GM18511 (cell line): Measurements from ENCODE around the gene CIRBP.

ENCODE experiments used
- ATAC-seq: cut with Tn5 transposase; IDR thresholded peaks from one replicate; pipeline ENCODE4 v1.9.1; 2021; ENCODE audit warnings: mild to moderate bottlenecking, moderate library complexity; ENCODE audit not compliant: unreplicated experiment

CIRBP gene

DNA sequence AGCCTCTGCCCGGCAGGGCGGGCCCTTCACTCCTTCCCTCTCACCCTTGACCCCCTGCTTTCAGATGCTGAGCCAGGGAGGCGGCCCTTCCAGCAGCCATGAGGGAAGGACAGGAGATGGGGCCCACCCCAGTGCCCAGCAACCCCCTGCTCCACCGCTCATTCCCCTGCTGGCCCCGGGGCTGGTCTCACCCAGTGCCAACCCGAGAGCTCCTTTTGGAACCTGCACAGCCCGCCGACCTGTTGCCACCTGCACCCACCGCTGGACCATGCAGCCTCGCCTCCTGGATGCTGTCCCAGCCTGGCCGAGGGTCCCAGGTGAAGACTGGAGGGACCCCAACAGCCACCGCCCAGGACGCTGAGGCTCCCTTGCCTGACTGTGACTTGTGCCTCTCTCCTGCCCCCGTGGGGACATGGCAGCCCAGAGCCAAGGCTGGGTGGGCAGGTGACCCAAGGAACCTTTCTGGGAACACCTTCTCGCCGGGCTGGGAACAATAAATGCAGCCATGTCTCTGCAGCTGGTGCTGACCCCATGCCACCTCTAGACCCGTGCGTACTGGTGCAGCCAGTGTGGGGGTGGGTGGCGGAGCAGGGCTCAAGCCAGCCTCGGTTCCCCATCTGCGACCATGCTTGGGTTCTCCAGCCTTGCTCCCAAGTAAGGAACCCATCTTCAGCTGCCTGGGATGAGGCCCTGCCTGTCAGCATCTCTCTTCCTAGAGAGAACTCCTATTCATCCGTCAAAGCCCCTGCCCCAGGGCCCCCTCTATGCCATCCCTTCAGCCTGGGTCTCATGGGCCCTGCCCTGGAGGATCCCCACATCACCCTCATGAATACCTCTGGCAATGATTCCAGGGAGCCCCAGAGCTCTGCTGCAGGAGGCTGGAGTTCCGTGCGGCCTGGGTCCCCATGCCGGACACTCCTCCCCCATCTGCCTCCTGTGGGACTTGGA, 9.9 kb downstream of the CIRBP start:
- ATAC-seq: no peak

DNA sequence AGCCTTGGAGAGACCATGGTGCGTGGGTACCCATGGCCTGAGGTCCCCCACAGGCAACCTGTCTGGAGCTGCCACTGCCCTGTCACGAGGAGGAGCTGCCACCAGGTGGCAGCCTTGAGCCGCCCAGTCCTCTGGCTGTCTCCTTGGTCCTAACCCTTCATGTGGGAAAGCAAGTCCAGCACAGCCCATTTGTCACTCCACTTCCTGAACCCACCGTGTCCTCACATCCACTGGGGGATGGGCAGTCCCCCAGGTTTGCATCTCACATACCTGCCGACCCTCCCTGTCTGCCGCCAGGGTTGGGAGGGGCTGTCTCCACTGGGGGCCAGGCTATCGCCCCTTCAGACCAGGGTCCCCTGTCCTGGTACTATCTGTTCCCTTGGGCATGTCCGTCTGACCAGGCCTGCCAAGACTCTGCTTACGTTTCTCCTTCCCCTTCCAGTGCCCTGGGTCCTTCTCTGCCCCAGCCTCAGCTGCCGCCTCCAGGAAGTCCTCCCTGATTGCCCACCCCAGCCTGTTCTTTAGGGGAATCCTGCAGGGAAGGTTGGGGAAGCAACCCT, 10.7 kb downstream of the CIRBP start:
- no peak for ATAC-seq

DNA sequence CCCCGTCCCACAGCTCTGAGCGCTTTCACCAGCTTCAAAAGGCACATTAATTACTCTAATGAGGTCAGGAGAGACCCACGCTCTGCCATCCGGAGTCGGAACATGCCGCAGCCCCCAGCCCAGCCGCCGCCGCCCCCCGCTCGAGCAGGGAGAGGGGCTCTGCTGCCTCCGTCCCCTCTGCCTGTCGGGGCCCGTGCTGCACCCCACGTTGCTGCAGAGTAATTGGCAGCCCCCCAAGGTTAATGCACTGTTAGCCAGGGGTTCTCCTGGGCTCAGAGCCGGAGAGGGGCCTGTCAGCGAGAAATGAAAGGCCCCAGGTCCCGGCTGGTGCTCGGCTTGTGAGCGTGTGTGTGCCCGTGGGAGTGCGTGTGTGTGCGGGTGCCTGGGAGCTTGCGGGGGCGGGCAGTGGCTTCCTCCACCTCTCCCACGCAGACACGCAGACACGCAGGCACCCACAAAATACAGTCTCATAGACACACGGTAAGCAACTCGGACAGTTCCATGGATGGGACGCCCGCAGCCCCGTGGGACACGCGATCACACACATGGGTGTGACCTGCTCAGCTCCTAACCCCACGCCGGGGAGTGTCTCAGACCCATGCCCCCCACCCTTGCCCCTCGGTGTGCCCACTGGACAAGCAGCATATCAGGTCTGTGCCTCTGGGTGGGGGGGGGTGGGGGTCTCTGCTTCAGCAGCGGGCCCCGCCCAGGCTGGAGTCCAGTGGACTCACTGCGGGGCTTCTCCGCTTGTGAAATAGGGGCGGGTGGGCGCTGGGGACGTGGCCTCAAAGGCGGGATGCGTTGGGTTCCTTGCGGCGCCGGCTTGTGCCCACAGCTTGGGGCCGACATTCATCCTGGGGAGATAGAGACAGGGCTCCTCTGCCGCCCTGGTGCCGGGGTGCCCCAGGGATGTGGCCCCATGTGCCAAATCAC, 11.8 kb downstream of the CIRBP start:
- no peak for ATAC-seq

DNA sequence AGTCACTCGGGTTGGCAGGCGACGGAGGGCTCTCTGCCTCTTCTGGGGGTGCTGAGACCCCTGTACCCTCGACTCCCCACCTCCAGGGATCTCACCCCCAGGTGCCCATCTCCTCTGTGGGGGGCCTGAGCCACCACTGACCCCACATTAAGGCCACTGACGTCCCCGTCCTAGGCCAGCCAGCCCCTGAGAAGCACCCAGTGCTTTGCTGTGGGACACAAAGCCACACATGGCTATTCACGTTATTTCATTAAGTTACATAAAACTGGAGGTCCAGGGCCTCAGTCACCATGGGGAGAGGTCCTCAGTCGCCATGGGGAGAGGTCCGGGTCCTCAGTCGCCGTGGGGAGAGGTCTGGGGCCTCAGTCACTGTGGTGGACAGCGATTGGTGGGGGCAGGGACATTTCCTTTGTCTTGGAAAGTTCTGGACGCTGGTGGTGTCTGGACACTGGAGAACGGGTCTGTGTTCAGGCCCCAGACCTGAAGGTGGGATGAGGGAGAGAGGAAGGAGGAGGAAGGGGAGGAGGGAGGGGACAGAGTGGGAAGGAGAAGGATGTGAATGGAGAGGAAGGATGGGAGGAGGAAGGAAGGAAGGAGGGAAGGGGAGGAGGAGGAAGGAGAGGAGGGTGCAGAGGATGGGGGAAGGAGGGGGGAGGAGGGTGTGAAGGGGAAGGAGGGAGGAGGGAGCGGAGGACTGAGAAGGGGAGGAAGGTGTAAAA, 12.6 kb downstream of the CIRBP start:
- no peak for ATAC-seq

DNA sequence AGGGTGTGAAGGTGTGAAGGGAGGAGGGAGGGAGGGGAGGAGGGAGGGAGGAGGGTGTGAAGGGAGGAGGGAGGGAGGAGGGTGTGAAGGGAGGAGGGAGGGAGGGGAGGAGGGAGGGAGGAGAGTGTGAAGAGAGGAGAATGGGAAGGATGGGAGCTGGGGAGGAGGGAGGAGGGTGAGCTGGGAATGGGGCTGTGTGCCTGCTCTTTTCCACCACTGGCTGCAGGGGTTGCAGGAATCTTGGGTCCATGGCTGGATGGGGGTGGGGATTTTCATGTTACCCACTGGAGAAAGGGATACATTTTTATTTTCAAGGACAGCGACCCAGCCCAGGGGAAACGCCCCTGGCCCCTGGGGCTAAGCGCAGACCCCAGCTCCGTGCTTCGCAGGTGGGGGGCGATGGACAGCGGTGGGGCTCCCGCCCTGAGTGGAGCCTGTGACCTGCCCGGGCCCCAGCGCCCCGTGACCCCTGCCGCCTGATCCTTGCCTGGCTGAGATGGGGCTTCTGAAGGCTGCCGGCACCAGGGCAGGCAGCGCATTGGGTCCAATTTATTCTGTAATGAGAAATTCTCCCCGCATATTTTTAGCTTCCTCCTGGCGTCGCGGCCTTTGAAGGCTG, 13.6 kb downstream of the CIRBP start:
- ATAC-seq: no peak

DNA sequence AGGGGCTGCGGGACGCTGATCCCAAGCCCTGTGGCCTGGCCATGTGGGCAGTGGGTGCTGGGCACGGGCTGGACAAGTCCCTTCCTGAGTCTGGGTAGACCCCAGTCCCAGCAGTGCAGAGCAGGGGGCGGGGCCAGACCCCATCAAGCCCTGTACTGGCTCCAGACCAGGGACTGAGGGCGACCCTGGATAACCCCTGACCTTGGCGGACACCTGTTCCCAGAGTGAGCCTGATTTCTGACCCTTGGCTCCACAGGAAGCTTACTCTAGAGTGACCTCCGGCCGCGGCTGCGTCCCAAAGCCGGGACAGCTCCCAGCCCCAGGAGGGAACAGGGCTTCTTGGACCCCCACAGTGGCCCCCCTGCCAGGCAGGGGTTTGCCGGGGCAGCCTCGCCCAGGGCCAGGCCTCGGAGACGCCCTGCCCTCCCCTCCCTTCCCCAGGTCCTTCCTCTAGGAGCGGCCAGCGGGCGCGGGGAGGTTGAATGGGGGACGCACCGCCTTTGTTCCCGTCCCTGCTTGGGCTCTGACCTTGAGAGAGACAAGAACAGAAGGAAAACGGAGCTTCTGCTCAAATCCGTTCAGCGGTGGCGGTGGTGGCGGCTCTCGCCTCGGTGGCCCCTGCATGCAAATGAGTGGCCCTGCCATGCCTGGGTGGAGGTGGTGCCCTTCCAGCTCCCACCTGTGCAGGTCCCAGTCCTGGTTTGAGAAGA, 14.2 kb downstream of the CIRBP start:
- ATAC-seq: no peak

DNA sequence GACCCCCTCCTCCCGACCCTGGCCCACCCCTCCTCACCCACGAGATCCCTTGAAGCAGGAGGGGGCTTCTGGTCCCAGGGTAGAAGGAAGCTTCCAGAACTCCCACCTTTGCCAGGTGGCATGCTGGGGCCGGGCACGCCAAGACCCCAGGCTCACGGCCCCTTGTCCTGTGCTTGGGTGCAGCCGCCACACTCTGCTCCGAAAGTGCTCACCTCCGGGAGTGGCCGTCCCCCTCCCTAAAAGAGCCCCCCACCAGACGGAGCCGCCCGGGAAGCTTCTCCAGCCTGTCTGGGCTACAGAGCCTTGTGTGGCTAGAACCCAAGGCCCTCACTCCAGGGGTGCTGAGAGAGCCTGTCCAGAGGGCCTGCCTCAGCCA, 14.8 kb downstream of the CIRBP start:
- no peak for ATAC-seq

DNA sequence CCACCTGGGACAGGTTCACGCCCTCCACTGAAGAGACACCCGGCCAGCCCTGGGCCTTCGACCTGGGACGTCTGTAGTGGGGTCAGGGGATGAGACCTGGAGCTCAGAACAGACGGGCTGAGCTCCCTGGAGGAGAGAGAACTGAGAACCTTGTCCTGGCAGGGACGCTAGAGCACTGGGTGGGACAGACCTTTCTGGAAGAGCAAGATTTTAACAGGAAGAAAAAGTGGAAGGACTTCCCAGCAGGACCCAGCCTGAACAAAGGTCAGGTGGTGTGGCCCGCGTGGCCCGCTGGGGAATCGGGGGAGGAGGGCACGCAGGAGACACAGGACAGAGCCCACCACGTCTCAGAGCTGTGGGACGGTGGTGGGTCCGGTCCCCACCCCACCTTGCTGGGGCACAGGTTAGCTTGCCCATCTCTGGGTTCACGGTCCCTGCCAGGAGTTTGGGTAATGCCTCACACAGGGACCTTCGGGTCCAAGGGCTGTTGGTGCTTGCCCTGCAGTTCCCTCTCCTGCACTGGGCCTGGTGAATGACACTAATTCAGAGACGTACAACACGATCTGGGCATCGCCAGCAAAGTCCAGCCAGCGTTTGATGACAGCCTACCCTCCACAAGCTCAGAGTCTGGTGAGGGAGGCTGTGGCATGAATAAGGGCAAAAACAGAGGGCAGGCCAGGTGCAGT, 15.3 kb downstream of the CIRBP start:
- no peak for ATAC-seq

DNA sequence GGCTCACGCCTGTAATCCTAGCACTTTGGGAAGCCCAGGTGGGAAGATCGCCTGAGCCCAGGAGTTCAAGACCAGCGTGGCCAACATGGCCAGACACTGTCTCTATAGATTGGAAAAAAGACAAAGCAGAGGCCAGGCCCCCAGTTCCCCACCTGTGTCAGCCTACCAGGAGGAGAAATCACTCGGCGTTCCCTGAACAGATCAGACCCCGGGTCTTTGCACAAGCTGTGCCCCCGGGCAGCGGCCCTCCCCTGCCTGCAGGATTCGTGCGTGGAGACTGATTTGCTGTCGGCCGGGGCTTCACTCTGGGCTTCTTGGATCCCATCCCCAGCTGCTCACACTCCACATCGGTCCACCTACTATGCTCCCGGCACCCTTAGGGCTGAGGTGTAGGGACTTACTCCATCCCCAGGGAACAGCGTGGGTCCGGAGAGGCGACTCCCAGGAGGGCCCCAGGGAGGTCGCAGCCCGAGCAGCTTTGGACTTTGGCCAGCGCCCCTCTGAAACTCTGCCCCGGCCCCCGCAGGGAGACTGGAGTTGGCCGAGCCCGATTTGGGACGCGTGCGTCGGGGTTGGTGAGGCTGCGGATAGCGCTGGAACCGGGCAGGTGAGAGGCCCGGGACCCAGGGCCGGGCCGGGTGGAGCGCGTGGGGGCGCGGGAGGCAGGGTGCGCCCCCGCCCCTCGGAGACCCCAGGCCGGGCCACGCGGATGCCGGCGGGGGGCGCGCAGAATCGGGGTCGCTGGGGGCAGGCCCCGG, 16.0 kb downstream of the CIRBP start:
- ATAC-seq: no peak

DNA sequence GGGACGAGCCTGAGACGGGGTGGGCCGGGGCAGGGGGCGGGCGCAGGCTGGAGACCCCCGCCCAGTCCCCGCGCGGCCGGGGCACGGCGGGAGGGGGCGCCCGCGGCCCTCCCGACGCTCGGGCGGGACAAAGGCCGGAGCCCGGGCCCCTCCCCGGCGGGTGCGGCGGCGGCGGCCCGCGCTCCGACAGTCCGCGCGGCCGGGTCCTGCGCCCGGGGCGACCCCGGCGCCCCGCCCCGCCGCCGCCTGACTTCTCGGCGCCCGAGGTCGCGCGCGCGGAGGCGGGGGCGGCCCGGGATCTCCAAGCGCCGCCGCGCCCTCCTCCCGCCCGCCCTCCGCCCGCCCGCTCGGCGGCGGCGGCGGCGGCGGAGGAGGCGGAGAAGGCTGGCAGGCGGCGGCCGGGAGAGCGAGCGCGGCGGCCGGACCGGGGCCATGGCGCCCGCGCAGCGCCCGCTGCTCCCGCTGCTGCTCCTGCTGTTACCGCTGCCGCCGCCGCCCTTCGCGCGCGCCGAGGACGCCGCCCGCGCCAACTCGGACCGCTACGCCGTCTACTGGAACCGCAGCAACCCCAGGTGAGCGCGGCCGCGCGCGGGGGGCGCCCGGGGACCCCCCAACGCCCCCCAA, 16.7 kb downstream of the CIRBP start, which contains the start of gene EFNA2:
Gene EFNA2 (plus strand): TSS at position 137 of the 624 bp plus-strand sequence. CDS start 296 bp downstream, at position 433.
- no peak for ATAC-seq

DNA sequence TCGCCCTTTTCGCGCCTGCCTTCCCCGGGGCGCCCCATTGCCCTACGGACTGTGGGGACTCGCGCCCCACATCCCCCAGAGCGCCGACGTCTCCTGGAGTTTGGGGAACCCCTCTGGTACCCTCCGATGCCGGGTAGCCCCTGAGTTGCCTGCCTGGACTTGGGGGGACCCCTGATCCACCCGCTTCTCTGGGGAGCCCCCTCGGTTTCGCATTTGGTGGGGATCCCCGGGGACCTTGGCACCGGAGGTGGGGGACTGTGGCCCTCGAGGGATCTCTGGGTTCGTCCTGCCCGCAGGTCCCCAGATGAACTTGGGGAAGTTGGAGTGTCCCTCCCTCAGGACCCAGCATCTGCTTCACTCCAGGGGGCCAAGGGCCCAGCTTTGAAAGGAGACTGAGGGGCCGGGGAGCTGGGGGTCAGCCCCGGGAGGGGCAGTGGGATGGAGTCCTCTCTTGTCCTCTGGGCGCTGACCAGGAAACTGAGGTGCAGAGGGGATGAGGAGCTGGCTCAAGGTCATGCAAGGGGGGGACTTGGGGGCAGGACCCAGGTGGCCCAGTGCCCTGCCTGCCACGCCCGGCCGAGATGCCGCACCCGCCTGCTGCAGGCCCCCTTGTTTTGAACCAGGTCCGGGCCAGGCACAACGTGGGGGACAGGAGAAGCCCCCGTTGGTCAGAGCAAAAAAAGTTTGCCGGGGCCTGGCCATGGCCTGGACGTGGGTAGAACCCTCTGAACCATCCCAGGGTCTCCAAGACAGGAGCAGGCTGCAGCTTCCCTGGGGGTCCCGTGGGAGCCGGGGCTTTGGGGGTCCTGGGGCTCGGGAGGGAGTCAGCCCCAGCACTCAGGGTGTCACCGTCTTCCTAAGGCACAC, 17.6 kb downstream of the CIRBP start:
- no peak for ATAC-seq

DNA sequence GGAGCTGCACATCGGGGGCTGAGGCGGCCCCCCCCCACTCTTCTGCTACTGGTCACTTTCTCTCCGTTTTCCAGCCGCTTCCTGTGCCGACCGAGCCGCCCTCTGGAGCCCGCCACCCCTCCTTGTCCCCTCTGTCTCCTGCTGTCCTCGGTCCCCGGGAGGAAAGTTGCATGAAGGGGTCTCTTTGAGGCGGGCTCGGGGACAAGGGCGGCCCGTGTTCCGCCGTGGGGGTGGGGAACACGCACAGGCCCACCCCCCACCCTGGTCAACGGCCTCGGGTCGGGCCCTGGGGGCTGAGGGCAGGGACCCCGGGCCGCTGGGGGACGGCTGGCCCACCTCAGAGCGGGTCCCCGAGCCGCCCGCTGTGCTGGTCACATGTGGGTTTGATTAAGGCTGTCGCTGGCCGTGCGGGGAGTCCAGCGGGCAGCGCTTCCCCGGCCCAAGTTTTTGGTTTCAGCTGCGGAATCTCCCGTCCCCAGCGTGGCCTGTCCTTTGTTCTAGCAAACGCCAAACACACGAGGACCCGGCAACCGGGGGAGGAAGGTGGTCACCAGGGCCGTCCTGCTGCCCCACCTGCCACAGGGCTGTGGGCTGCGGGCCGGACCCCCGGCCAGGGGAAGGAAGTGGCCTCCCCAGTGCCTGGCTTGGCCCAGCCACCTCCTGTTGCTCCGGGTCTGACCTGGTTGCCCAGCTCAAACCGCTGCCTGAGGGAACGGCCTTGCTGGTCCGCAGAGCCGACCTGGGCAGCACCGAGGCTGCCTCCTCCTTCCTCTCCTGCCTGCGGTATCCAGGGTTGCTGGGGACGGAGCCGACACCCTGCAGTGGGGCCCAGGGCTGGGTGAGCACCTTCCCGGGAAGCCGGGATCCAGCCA, 18.5 kb downstream of the CIRBP start:
- ATAC-seq: no peak

DNA sequence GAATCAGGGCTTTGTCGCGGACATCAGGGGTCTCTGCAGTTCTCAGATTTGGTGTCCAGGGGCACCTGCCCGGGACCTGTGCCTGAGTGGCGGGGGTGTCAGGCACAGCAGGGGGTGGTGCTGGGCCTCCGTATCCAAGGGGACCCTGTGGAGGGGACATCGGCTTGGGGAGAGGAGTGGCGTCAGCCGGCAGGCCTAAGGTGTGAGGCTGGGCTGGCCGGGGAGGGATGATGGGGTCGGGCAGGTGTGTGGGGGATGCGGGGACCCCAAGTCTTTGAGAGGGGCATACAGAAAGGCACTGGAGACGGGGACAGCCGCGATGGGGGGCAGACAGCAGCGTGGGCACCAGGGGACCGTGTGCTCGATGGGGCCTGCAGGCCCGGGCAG, 19.1 kb downstream of the CIRBP start:
- no peak for ATAC-seq

DNA sequence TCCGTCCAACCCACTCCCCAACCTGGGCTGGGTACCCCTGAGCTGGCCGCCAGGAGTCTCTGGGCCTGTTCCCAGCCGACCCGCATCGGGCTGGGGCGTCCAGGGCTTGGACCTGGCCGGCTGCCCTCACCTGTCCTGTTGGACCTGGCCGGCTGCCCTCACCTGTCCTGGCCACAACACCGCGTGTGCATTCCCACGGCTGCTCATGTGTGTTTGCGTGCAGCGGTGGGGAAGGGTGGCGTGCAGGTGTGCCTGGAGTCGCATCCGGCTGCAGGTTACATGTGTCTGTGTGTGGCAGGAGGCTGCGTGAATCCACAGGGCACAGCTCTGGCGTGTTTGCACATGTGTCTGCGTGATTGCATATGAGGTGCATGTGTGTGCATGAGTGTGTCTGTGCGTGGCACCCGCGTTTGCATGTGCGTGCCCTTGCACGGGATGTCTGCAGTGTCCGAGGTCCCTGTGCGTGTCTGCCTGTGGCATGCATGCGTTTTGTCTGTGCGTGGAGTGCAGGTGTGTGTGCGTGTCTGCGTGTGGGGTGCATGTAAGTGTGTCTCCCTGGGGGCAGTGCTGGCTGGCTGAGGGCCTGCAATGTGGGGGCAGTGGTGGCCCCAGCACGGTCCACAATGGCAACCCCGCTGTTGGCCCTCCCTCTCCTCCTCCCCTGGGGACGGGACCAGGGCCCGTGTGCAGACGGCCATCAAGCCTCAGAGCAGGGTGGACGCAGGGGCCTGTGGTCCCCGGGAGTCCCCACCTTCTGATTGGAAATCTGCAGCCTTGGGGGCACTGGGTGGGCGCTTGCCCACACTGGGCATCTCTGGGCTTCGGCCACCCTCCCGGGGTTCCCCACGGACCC, 19.9 kb downstream of the CIRBP start:
- no peak for ATAC-seq

DNA sequence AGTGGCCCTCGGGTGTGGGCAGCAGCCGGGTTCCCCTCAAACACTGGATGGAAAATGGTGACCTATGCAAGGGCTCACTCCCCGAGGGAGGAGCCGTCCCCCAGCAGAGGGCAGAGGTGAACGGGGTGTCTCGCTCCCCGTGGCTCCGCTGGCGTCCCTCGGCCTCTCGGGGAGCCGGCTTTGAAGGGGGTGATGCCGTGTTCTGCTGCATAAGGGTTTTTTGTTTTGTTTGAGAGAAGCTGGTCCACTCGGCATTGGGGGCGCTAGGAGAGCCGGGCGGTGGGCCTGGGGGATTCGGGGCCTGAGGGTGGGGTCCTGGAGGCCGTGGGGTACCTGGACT, 20.5 kb downstream of the CIRBP start:
- ATAC-seq: no peak
